Measurements from ENCODE around the gene SLC16A10.

DNA sequence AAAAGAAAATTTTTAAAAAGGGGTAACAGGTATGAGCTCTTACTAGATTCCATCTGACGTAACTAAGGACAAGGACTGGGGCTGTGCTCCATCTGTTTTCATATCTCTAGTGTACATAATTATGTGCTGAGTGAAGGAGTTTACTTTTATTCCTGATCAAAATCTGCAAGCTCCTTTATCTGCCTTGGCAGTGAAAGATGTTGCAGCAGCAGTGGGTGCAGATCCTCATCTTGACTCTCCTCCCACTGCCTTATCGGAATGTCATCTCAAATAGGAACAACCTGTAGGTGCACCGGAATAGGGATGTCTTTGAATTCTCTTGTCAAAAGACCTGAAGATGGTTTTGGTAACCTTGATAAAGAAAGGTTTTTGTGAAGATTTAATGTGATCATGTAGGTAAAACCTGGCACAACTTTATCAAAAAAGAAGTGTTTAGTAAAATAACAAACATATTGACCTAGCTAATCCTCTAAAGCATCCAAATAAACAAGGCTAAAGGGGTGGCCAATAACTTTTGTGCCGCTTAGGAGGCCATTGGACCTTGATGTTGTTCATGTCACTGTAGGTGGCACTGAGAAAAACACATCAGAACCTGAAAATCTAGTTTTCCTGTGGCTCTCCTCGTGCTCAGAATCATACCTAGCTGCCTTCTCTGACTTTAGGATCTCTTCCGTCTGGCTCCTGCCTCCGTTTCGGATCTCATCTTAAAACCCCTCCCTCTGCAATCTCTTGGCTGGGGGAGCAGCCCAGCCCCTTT, 19.0 kb upstream of the SLC16A10 start:
- TF ChIP-seq, protein P1, sequence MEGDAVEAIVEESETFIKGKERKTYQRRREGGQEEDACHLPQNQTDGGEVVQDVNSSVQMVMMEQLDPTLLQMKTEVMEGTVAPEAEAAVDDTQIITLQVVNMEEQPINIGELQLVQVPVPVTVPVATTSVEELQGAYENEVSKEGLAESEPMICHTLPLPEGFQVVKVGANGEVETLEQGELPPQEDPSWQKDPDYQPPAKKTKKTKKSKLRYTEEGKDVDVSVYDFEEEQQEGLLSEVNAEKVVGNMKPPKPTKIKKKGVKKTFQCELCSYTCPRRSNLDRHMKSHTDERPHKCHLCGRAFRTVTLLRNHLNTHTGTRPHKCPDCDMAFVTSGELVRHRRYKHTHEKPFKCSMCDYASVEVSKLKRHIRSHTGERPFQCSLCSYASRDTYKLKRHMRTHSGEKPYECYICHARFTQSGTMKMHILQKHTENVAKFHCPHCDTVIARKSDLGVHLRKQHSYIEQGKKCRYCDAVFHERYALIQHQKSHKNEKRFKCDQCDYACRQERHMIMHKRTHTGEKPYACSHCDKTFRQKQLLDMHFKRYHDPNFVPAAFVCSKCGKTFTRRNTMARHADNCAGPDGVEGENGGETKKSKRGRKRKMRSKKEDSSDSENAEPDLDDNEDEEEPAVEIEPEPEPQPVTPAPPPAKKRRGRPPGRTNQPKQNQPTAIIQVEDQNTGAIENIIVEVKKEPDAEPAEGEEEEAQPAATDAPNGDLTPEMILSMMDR (conservative IDR thresholded peaks at IDR 0.05; ENCODE audit: low read depth, low read length), result no peak
- TF ChIP-seq, protein P2, sequence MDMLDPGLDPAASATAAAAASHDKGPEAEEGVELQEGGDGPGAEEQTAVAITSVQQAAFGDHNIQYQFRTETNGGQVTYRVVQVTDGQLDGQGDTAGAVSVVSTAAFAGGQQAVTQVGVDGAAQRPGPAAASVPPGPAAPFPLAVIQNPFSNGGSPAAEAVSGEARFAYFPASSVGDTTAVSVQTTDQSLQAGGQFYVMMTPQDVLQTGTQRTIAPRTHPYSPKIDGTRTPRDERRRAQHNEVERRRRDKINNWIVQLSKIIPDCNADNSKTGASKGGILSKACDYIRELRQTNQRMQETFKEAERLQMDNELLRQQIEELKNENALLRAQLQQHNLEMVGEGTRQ (IDR thresholded peaks at IDR 0.05; ENCODE audit: low read depth, low read length), result no peak
- TF ChIP-seq RFX5 (IDR thresholded peaks at IDR 0.05; ENCODE audit: low read depth, low read length) (no peak), CEBPB (IDR thresholded peaks at IDR 0.05; ENCODE audit: low read depth, low read length) (no peak), MAFK (IDR thresholded peaks at IDR 0.05; ENCODE audit: low read depth, low read length) (no peak), FOS (IDR thresholded peaks at IDR 0.05; ENCODE audit: low read depth, low read length) (no peak), POLR2A (IDR thresholded peaks at IDR 0.05; ENCODE audit: low read depth, low read length) (no peak), MXI1 (IDR thresholded peaks at IDR 0.05; ENCODE audit: borderline replicate concordance, low read depth, low read length) (no peak)
